NCI-H748 treated with DMSO at 0.1 percent for 48 hours (cell line): ENCODE data around the gene CXCL8.
"Not testable (repeated sequence)": the region's sequence is repeated elsewhere in the genome, so short reads cannot be mapped to it uniquely, and the experiment has no call there.

Experiments
- DNase-seq: peaks from one replicate; lab custom pipeline; 2025; lab: John Stamatoyannopoulos, UW

CXCL8 gene

GRCh38 chr4:73743795-73744194 lies 3.4 kb downstream of the CXCL8 start:
- no peak for DNase-seq

GRCh38 chr4:73744203-73744602 lies 3.8 kb downstream of the CXCL8 start:
- DNase-seq, result no peak

DNA sequence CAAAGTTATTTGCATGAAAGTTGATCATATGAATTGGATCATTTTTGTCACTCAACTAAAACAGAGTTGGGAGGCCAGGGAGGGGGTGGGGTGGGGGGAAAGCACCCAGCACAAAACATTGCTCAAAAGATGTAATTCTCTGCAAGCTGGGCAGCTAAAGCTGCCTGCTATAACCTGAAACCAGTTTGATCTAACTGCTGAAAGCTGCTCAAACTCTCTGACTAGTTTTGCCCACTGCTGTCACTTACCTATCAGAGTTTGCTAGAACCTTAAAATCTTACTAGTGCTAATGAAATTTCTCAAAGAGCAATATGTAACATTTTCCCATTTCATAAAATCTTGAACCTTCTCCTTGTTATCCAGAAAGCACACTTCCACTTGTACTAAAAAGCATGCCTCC lies 10.4 kb downstream of the CXCL8 start:
- no peak for DNase-seq

DNA sequence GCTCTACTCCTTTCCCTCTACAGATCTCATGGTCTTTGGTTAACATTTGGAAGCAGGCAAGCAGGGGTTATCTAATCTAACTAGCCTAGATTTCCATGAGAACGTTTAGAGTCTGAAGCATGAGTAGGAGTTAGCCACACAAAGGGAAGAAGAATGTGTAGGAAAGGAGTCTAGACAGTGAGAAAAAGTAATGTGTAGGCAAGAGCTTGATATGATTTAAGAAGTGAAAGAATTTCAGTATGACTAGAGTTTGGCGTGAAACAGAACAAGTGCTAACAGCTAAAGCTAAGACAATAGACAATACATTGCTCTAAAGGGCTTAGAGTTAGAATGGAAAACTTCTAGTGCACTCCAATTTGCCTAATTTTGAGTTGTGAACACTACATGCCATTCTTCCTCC lies 10.8 kb downstream of the CXCL8 start:
- no peak for DNase-seq

DNA sequence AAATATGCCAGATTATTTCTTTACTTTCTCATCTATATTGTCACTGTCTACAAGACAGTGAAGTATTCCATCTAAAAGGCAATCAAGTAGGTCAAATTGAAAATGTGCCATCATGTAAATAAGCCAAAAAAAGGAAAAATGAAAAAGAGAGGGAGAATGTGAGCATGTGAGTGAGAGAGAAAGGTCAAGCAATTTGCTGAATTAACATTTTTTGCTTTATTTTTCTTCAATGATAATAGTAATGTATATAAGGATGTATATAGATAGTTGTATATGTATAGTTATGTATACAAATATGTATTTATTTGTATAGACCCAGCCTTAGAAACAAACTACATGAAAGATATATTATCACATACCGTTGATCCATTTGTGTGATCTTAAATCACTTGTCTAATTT lies 11.5 kb downstream of the CXCL8 start:
- no peak for DNase-seq

DNA sequence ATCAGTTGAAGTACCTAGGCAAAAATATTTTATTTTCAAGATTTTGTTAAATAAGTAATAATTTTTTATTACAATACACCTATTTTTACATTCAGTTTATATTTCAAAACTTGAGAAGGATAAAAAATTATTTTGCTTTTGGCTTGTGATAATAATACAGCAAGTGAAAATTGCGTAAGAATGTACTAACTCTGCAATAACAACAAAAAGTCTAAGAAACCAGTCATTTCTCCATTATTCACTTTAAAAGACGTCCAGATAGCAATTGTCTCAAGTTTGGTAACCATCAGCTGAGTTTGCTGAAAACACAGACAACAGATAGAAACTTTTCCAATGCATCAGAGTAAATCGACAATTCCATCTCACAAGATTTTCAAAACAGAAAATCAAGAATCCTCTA lies 12.1 kb downstream of the CXCL8 start:
- no peak for DNase-seq

GRCh38 chr4:73753215-73753614 lies 12.8 kb downstream of the CXCL8 start:
- no peak for DNase-seq

DNA sequence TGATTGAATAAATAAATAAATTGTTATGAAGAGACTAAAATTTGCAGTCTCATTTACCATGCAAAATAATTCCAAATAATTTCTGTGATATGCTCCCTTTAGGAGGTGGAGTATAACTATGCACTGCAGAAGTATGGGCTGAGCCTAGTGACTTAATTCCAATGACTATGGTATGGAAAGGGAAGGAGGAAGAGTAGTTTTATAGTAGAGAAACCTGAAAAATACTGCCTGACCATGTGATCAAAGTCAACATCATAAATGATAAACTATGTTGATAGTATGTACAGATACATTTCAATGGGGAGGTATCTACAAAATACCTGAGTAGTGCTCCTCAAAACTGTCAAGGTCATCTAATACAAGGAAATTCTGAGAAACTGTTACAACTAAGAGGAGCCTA lies 14.6 kb downstream of the CXCL8 start:
- no peak for DNase-seq

DNA sequence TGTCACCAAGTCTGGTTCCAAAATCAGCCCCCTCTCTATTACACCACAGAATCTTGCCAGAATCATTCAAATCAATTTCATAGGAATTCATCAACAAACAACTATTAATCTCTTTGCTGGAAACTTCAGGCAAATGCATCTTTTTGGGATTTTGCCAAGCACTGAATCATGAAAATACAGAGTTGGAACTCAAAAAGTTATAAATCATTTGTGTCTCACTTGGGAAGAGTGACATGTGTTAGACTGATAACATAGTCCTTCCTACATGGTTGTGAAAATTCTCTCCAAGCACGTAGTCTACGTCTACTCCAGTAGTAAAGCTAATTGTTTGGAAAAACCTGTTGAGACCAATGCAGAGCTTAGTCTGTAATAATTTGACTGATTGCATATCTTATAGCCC lies 19.0 kb downstream of the CXCL8 start:
- DNase-seq, result no peak

- peak; percentile 2 for DNase-seq
These were observed 21.5 kb downstream of the CXCL8 start for GRCh38 chr4:73761856-73762255.

GRCh38 chr4:73762409-73762808 lies 22.0 kb downstream of the CXCL8 start:
- no peak for DNase-seq

- no peak for DNase-seq
These were observed 23.5 kb downstream of the CXCL8 start for GRCh38 chr4:73763877-73764276.

DNA sequence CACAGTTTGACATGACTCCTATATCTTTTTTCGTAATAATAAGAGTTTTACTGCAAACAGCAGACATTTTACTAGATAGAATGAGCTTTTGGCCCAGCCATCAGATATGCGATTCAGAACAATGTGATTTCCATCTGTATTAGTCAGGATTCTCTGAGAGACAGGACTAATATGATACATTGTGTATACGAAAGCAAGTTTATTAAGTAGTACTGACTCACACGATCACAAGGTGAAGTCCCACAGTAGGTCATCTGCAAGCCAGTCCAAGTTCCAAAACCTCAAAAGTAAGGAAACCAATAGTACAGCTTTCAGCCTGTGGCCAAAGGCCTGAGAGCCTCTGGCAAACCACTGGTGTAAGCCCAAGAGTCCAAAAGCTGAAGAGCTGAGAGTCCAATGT lies 24.1 kb downstream of the CXCL8 start:
- no peak for DNase-seq

DNA sequence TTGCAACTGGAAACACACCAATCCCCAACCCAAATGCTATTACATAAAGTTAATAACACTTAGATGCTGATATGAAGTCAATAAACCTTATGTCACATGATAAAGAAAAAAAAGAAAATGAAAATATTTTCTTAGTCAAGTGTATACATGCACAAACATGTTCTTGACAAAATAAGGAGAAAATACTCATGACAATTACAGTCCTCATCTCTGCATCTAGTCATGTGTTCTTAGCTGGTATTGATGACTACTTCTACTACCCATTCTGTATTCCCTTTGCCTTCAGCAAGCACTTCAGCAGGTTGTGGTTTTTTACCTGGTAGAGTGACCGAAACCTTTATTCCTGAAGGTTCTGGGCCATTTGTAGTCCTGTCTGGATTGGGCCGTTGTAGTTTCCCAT lies 24.9 kb downstream of the CXCL8 start:
- DNase-seq, result no peak

GRCh38 chr4:73770917-73771316 lies 30.5 kb downstream of the CXCL8 start:
- no peak for DNase-seq

GRCh38 chr4:73772363-73772762 lies 32.0 kb downstream of the CXCL8 start:
- DNase-seq, result no peak

- not testable (repeated sequence) for DNase-seq
These were observed 34.0 kb downstream of the CXCL8 start for GRCh38 chr4:73774406-73774805.

- no peak for DNase-seq
These were observed 36.0 kb downstream of the CXCL8 start for GRCh38 chr4:73776321-73776729.

GRCh38 chr4:73777612-73778011 lies 37.2 kb downstream of the CXCL8 start:
- no peak for DNase-seq

- no peak for DNase-seq
These were observed 39.9 kb downstream of the CXCL8 start for GRCh38 chr4:73780243-73780642.

DNA sequence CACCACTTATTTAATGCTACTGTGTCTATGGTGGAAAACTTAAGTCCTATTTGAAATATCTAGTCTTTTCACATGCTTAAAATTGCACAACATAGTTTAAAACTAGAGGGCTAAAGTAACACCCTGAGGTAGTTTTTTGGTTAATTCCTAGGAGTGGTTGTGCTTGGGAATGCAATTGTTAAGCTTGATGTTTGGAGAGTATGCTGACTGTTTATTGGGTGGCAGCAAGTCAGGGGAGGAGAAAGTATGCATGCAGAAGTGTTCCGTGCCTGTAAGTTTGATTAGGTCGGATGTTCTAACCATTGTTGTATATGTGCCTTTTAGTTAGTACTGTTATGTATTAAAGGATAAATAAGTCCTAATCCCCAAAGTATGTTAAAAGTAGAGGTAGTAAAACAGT lies 40.5 kb downstream of the CXCL8 start:
- DNase-seq, result no peak

DNA sequence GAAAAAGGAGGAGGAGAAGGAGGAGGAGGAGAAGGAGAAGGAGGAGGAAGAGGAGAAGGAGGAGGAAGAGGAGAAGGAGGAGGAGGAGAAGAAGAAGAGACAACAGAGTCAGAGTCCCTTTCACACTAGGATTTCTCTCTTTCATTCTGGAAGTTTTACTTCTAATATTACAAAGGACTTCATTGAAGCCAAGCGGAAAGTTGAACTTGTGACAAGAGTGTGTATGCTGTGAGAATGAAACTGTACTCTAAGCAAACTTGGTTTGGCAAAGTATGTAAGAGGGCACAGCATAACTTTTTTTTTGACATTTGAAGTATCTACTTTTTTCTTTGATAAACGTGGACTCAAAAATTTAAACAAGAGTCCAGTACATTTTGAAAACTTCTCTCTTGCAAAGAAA lies 48.0 kb downstream of the CXCL8 start:
- no peak for DNase-seq
